Right lobe of liver (tissue), 4 donors: Measurements from ENCODE around the gene ITLN1.

Experiments used
- POLR2A ChIP-seq: fragments of 450-650 bp; IDR thresholded peaks from one replicate; pipeline ENCODE4 v1.6.1; 2017; ENCODE audit warnings: antibody characterized with exemption, mild to moderate bottlenecking
- TF ChIP-seq, protein P1 (sequence below), 4 donors: fragments of 200-600 bp in 3 of 4; fragments of 450-650 bp in 1 of 4; IDR thresholded peaks; one replicate each; pipeline versions ENCODE4 v1.5.1 to v1.8.0; 2016 to 2022; ENCODE audit warnings: antibody characterized with exemption in 4 of 4, mild to moderate bottlenecking in 2 of 4
- donor health status: DM: no; HTN: no; CAD: no.
- donor health status: DM: no; HTN: no; CAD: no.
- donor health status: DM: no; HTN: yes; CAD: no.

GRCh38 chr1:160877221-160877620, 7.8 kb downstream of the ITLN1 start:
- TF ChIP-seq, protein P1, sequence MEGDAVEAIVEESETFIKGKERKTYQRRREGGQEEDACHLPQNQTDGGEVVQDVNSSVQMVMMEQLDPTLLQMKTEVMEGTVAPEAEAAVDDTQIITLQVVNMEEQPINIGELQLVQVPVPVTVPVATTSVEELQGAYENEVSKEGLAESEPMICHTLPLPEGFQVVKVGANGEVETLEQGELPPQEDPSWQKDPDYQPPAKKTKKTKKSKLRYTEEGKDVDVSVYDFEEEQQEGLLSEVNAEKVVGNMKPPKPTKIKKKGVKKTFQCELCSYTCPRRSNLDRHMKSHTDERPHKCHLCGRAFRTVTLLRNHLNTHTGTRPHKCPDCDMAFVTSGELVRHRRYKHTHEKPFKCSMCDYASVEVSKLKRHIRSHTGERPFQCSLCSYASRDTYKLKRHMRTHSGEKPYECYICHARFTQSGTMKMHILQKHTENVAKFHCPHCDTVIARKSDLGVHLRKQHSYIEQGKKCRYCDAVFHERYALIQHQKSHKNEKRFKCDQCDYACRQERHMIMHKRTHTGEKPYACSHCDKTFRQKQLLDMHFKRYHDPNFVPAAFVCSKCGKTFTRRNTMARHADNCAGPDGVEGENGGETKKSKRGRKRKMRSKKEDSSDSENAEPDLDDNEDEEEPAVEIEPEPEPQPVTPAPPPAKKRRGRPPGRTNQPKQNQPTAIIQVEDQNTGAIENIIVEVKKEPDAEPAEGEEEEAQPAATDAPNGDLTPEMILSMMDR (IDR thresholded peaks at IDR 0.05): peak in 3 of 4 donors; percentile 18 to 38 (median 28)
- TF ChIP-seq POLR2A: no peak
